ENCODE results near the gene FRAS1.
"Not testable (repeated sequence)": the region's sequence is repeated elsewhere in the genome, so short reads cannot be mapped to it uniquely, and the experiment has no call there.

FRAS1 gene

DNA sequence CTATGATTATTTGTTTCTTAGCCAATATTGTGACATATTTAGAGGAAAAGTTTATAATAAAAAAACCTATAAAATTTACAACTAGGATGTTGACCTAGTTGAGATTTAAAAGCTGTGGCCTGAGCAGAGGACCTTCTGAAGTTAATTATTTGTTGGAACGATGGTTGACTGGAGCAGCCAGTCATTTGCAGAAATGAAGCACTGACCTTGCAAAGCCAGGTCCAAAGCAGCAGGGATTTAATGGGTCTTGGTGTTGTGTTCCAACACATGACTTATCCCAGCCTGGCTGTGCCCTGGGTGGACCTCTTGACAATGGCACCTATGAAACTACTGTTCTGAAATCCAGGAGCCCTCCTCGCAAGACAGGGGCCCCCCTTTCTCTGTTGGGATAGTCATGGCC, 235.2 kb downstream of the FRAS1 start:
- DNase-seq (ENCODE audit: low spot score), result no peak

DNA sequence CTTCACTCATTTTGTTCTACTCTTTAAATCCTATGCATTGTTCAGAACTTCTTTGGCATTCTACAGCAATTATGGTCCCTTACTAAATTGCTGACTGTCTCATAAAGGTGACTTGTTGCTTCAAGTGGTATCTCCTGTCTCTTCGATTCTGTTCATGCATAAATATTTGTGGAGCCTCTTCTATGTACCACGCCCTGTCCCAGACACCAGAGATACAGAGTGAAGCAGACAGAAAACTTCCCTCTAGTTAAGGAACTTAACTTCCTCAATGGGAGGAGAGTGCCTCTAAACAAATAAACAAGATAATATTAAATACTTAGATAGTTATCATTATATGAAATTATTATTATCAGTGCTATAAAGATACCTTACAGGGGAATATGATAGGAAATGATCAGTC, 235.7 kb downstream of the FRAS1 start:
- no peak for DNase-seq (ENCODE audit: low spot score)

- DNase-seq (ENCODE audit: low spot score), result no peak
These were observed 236.2 kb downstream of the FRAS1 start for GRCh38 chr4:78293348-78293747.

- DNase-seq (ENCODE audit: low spot score), result no peak
These were observed 236.7 kb downstream of the FRAS1 start for GRCh38 chr4:78293821-78294301.

DNA sequence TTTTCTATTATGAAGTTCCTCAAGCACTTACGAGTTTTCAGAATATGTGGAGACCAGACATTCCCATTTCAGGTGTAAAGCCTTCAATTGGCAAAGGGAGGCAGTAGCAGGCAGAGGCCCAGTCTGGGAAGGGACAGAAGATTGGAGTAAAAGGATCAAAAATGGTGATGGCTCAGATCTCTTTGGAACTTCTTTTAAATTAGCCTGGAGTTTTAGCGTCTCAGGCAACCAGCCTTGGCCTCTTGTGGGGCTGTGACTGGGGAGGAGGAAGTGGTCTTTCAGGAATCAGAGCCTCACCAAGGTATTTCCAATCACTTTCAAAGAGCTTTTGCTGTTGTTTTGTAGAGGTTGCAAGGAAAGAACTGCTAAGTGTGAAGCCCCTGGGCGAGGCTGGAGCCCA, 239.1 kb downstream of the FRAS1 start:
- DNase-seq (ENCODE audit: low spot score), result no peak

GRCh38 chr4:78297116-78297800, 240.1 kb downstream of the FRAS1 start:
- no peak for DNase-seq (ENCODE audit: low spot score)

- DNase-seq (ENCODE audit: low spot score), result no peak
These were observed 241.5 kb downstream of the FRAS1 start for GRCh38 chr4:78298618-78299017.

GRCh38 chr4:78299565-78299972, 242.4 kb downstream of the FRAS1 start:
- no peak for DNase-seq (ENCODE audit: low spot score)

DNA sequence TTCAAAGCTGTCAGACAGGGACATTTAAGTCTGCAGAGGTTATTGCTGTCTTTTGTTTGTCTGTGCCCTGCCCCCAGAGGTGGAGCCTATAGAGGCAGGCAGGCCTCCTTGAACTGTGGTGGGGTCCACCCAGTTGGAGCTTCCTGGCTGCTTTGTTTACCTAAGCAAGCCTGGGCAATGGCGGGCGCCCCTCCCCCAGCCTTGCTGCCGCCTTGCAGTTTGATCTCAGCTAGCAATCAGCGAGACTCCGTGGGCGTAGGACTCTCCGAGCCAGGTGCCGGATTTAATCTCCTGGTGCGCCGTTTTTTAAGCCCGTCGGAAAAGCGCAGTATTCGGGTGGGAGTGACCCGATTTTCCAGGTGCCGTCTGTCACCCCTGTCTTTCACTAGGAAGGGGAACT, 250.1 kb downstream of the FRAS1 start:
- not testable (repeated sequence) for DNase-seq (ENCODE audit: low spot score)

DNA sequence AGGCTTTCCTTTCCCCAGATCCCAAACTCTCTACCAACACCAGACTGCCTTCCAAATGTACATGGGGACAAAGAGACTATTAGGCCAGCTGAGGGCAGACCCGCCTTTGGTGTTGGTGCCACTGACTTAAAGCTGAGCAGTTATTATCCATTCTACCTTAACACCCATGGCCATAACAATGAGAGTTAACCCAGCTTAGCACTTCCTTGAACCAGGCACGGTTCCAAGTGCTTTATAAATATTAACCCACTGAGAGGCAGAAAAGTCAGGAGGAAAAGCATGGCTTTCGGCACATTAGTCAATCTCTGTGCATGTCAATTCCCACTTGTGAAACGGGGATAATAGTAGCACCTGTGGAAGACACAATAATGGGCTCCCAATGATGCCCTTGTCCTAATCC, 251.4 kb downstream of the FRAS1 start:
- no peak for DNase-seq (ENCODE audit: low spot score)

DNA sequence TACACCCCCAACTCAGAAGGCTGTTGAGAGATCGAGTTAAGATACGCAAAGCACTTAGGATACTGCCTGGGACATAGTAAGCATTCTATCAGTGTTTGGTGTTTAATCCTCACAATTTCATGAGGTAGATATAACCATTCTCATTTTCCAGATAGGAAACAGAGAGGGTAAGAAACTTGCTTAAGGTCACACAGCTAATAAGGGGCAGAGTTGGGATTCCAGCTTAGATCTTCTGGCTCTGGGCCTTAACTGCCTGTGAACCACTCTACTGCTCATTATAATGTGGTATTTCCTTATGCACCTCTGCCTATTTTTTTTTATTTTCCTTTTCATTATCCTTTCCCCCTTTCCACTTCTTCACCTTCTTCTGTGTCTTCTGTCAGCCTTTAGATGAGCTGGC, 252.2 kb downstream of the FRAS1 start:
- no peak for DNase-seq (ENCODE audit: low spot score)

DNA sequence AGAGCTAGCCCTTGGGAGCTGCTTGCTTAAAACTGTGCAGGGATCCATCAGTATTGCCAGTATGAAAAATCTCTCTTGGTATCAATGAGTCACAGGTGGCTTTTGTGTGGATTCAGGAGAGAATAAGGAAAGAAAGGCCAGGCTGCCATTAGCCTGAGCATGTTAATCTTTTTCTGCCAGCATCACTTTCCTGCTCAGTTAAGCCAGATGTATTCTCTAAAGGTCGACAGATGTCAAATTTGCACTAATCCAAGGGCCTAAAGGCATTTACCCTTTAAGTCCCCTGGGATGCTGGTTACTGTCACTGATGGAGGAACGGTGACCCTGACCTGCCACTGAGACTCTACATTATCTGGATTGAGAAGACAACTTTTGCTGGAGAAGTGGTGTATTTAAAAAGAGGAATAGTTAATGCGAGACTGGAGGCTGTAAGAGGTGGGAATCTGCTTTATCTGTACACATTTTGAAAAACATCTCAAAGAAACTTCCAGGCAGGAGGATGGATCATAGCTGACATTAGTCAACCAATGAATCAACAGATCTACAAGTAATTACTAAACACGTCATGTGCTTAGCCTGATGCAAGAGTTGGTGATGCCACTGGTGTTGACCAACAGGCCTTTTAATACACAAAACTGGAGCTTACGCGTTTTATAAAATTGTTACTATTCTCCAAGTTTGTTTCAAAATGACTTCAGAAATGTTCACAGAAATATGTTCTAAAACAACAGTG, 253.1 kb downstream of the FRAS1 start:
- DNase-seq (ENCODE audit: low spot score), result no peak

GRCh38 chr4:78310740-78311115, 253.6 kb downstream of the FRAS1 start:
- no peak for DNase-seq (ENCODE audit: low spot score)

DNA sequence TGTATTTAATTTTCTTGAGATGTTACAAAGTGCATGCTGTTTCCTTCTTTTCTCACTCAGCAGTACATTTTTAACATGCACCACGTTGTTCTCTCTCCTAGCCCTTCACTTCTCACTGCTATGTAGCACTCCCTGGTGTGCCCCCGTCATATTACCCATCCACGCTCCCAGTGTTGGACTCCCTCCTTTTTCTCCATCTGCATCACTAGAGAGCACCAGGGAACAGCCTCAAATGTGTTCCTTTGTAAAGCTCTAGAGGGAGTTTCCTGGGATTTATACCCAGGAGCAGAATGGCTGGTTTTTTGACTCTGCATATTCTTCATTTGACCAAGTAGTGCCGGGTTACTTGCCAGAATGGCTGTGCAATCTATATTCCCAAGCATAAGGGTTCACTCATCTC, 254.2 kb downstream of the FRAS1 start:
- no peak for DNase-seq (ENCODE audit: low spot score)

DNA sequence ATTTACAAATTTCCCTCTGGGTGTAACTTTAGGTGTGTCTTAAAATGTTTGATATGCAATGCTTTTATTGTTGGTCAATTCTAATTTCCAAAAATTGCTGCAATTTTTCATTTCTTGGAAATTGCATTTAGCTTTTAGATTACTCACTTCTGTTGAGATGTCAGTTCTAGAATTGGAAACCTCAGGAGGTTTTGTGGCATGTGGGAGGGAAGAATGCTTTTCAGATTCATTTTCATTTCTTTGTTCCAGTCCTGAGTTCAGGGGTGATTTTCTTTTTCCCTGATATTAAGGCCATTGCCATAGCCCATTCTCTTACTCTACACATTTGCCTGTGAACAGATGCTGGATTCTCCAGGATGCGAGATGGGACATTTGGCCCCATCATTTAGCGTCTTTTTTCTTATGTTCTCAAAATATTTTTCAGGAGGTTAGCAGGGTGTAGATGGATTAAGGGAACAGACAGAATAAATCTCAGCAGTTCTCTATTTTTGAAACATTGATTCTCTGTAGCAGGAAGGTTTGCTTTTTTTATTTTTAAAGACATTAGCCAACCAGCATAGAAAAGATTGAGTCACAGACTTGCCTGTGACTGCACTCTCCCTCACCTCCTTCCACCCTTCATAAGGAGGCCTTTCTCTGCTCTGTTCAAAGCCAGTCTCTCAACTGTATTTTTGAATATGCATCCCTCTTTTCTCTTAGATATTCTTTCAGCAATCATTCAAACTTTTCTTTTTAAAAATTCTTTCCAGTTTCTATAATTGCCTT, 256.0 kb downstream of the FRAS1 start:
- no peak for DNase-seq (ENCODE audit: low spot score)

DNA sequence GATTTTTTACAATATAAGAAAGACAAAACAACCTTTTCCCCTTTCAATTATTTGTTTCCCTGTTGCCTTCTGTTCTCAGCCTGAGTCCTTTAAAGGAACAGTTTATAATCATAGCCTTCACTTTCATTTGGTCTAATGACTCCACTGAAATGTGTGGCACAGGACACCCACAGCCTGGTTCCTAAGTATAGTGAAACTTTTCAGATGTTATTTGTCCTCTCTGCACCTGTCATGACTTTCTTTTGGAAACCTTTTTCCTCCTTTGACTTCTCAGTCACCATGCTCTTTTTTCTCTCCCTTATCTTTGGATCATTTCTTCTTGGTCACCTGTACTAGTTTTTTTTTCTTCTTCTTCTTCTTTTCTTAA, 256.6 kb downstream of the FRAS1 start:
- DNase-seq (ENCODE audit: low spot score), result no peak

- no peak for DNase-seq (ENCODE audit: low spot score)
These were observed 261.0 kb downstream of the FRAS1 start for GRCh38 chr4:78318126-78318525.

- no peak for DNase-seq (ENCODE audit: low spot score)
These were observed 263.3 kb downstream of the FRAS1 start for GRCh38 chr4:78320349-78320935.

DNA sequence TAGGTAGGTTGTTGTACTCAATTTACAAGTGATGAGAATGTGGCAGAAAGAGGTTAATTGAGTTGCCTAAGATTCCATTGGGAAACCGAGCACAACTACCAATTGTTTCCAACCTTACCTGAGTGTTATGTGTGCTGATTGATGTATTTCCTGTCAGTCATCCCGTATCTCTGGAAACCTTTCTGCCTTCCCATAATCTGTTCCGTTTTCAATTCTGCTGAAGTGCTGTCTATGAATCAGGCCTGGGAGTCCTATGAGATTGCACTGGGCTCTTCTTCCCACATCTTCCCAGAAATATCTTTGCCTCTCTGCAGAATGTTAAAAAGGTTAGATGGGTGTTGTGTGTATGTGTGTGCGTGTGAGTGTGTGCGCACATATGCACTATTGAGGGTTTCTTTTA, 264.9 kb downstream of the FRAS1 start:
- DNase-seq (ENCODE audit: low spot score), result no peak

- DNase-seq (ENCODE audit: low spot score), result no peak
These were observed 266.3 kb downstream of the FRAS1 start for GRCh38 chr4:78323439-78323838.

DNA sequence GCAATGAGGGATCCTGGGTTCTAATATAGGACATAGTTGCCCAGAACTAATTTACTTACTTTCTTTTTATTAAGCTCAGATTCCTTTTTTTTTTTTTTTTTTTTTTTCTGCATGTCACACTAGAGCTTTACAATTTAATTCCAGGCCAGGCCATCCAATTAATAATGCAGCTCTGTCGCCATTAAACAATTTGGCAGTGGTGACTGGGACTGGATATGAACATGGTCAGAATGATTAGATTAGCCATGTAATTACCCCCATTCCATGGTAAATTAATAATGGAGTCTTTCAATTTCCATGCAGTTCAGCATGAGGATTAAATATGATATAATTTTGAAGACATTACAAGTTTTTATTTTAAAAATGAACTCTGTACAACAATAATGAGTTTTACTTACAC, 267.5 kb downstream of the FRAS1 start:
- DNase-seq (ENCODE audit: low spot score), result no peak

- no peak for DNase-seq (ENCODE audit: low spot score)
These were observed 268.4 kb downstream of the FRAS1 start for GRCh38 chr4:78325271-78326157.

All from hematopoietic multipotent progenitor cell treated with erythropoietin and hydrocortisone succinate and interleukin-3 and kit ligand, for 15 days (in vitro differentiated cells).